ENCODE measurements around the gene NUDT8. TPM values are rescaled to one million over a fixed set of nuclear protein-coding genes. Genes with fewer than 3 reads are reported as not detected.
"Not testable (repeated sequence)": the region's sequence is repeated elsewhere in the genome, so short reads cannot be mapped to it uniquely, and the experiment has no call there.

NUDT8 gene
- polyA plus RNA-seq, 2 of the 4 experiments (the other 2 are of a cell fraction), result 1.8 to 5.6 TPM

DNA sequence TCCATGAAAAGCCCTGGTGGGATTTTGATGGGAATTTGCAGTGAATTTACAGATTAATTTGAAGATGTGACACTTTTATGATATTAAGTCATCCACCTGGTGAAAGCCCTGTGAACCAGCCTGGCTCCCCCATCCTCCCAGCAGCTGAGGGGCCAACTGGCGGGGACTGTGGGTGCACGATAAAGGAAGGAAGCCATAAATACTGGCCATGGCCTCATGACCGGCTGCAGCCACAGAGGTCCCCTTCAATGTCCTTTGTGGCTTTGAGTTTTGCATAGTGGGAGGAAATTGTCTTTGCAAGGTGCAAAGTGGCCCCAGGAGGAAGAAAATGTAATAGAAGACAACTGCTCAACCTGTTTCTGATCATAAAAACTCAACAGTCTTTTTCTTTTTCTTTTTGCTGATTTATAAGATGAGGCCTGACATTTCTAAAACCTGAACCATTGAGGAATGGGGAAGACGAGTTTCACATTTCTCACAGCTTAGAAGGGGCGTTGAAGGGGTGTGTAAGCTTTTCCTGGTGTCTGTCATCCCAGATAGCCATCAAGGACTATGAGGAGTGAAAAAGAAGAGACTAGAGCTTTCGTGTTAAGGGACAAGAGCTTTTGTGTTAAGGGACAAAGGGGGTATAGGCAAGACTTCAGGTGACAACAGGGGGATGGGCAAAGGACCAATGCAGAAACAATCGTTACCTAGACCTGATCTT, 29.3 kb downstream of the NUDT8 start:
- DNase-seq (ENCODE audit: low read depth in 1 of 2, low spot score in 1 of 2) (no peak), ATAC-seq (no peak), FAIRE-seq (no peak)
- CTCF ChIA-PET, result interaction anchor here (2.0 to 3.4 kb wide), 3 partner anchors 14 to 28 kb away, joined by 5 to 20 read pairs (median 7); partner anchors contain the start of genes GSTP1 and NUDT8
- TF ChIP-seq POLR2A (IDR thresholded peaks at IDR 0.05; ENCODE audit: low read length), result no peak
- TF ChIP-seq CBX8 (IDR thresholded peaks at IDR 0.05), result no peak
- Histone ChIP-seq H3K4me1 (peaks cover under 1% of the 10 kb centered on the region; the same call in 1 of the 3 replicates), H3K4me2 (no peak overlapping the region), H3K4me3 (no peak overlapping the region), H3K9me3 (peaks cover 6% of the 10 kb centered on the region; the same call in 1 of the 3 replicates), H3K27ac (no peak overlapping the region)
- 52% methylated on average over 7 of the region's 7 CpGs for WGBS (ENCODE audit: missing lambda C conversion rate)
- POLR2A ChIA-PET, result no interaction called here

DNA sequence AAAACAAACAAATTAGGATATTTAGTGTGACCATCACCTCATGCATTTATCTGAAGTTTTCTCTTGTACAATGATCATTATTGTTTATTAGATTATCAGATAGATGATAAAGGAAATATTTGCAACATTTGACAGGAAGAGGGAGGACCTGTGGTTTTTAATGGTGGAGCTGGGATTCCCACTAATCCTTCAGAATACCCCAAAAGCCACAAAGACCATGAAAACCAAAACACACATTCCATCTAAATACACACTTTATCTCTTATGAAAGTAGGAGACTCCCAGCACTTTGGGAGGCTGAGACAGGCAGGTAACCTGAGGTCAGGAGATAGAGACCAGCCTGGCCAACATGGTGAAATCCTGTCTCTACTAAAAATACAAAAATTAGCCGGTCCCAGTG, 30.6 kb downstream of the NUDT8 start:
- CTCF ChIA-PET, result interaction anchor here (1.2 to 3.4 kb wide), 3 partner anchors 15 to 25 kb away, joined by 3 to 20 read pairs (median 7); partner anchors contain the start of gene GSTP1
- FAIRE-seq (no peak), DNase-seq (ENCODE audit: low read depth in 1 of 2, low spot score in 1 of 2) (no peak), ATAC-seq (no peak)
- no peaks in the 10 kb centered on the region for H3K4me1 ChIP-seq
- H3K9me3 ChIP-seq, result peaks cover 6% of the 10 kb centered on the region; the same call in 1 of the 3 replicates
- WGBS (ENCODE audit: missing lambda C conversion rate), result 29% methylated on average over 1 of the region's 1 CpG
- TF ChIP-seq FOSL2 (IDR thresholded peaks at IDR 0.05), result no peak
- TF ChIP-seq FOSL2 (CRISPR knock-in tag; IDR thresholded peaks at IDR 0.05), result no peak
- no peak for TF ChIP-seq RARB (CRISPR knock-in tag; IDR thresholded peaks at IDR 0.05)
- no peak for TF ChIP-seq POLR2A (IDR thresholded peaks at IDR 0.05; ENCODE audit: low read length)
- TF ChIP-seq CTCF (IDR thresholded peaks at IDR 0.05), result no peak
- TF ChIP-seq, protein P1, sequence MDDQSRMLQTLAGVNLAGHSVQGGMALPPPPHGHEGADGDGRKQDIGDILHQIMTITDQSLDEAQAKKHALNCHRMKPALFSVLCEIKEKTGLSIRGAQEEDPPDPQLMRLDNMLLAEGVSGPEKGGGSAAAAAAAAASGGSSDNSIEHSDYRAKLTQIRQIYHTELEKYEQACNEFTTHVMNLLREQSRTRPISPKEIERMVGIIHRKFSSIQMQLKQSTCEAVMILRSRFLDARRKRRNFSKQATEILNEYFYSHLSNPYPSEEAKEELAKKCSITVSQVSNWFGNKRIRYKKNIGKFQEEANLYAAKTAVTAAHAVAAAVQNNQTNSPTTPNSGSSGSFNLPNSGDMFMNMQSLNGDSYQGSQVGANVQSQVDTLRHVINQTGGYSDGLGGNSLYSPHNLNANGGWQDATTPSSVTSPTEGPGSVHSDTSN (IDR thresholded peaks at IDR 0.05), result no peak
- no peak for TF ChIP-seq HDAC2 (IDR thresholded peaks at IDR 0.05)
- TF ChIP-seq RNF2 (IDR thresholded peaks at IDR 0.05; ENCODE audit: borderline replicate concordance, low read depth), result no peak
- TF ChIP-seq GATA3 (IDR thresholded peaks at IDR 0.05; ENCODE audit: borderline replicate concordance), result no peak
- TF ChIP-seq KDM5A (IDR thresholded peaks at IDR 0.05), result no peak
- no peak for TF ChIP-seq RCOR1 (IDR thresholded peaks at IDR 0.05; ENCODE audit: low read depth, low read length)
- TF ChIP-seq MAFK (IDR thresholded peaks at IDR 0.05; ENCODE audit: partially characterized antibody), result no peak
- TF ChIP-seq, protein P2, sequence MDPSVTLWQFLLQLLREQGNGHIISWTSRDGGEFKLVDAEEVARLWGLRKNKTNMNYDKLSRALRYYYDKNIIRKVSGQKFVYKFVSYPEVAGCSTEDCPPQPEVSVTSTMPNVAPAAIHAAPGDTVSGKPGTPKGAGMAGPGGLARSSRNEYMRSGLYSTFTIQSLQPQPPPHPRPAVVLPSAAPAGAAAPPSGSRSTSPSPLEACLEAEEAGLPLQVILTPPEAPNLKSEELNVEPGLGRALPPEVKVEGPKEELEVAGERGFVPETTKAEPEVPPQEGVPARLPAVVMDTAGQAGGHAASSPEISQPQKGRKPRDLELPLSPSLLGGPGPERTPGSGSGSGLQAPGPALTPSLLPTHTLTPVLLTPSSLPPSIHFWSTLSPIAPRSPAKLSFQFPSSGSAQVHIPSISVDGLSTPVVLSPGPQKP (IDR thresholded peaks at IDR 0.05; ENCODE audit: low read depth, low read length), result no peak
- no peak for TF ChIP-seq ZNF302 (CRISPR knock-in tag; IDR thresholded peaks at IDR 0.05)
- no peak for TF ChIP-seq CHD4 (IDR thresholded peaks at IDR 0.05; ENCODE audit: borderline replicate concordance)
- no peak for TF ChIP-seq HES2 (IDR thresholded peaks at IDR 0.05)
- no peak overlapping the region for H3K4me3 ChIP-seq
- no peak overlapping the region for H3K27ac ChIP-seq
- H3K4me2 ChIP-seq, result no peak overlapping the region
- POLR2A ChIA-PET, result no interaction called here

- FAIRE-seq; H3K4me1 ChIP-seq; H3K4me3 ChIP-seq; H3K9me3 ChIP-seq; ATAC-seq; POLR2A ChIA-PET; DNase-seq (ENCODE audit: low read depth in 1 of 2, low spot score in 1 of 2); H3K4me2 ChIP-seq; H3K27ac ChIP-seq: not testable (repeated sequence)
- WGBS (ENCODE audit: missing lambda C conversion rate), result 70% methylated on average over 6 of the region's 26 CpGs
- CTCF ChIA-PET, result interaction anchor here (0.9 to 1.8 kb wide), 3 partner anchors 16 to 125 kb away, joined by 3 to 5 read pairs (median 3); no protein-coding TSS in a partner anchor
These were observed 31.8 kb downstream of the NUDT8 start for GRCh38 chr11:67597963-67598362.

GRCh38 chr11:67597458-67597857, 32.3 kb downstream of the NUDT8 start:
- H3K4me1 ChIP-seq; POLR2A ChIA-PET; DNase-seq (ENCODE audit: low read depth in 1 of 2, low spot score in 1 of 2); H3K27ac ChIP-seq; H3K4me3 ChIP-seq; ATAC-seq; H3K9me3 ChIP-seq; FAIRE-seq; H3K4me2 ChIP-seq: not testable (repeated sequence)
- CTCF ChIA-PET, result interaction anchor here (0.9 to 1.8 kb wide), 2 partner anchors 16 to 125 kb away, joined by 3 to 5 read pairs; no protein-coding TSS in a partner anchor
- WGBS (ENCODE audit: missing lambda C conversion rate), result 77% methylated on average over 1 of the region's 3 CpGs

Measured in A549 (cell line).